ENCODE results near the gene NIPAL4.

NIPAL4 gene

GRCh38 chr5:157520911-157521703 is 61.1 kb downstream of the NIPAL4 start:
- no peak for TF ChIP-seq ZNF501 (tag by site-specific recombination; IDR thresholded peaks at IDR 0.05)
- TF ChIP-seq ZNF658 (tag by site-specific recombination; IDR thresholded peaks at IDR 0.05), result no peak
- no peak for TF ChIP-seq ZNF785 (tag by site-specific recombination; IDR thresholded peaks at IDR 0.05)
- TF ChIP-seq PRDM1 (tag by site-specific recombination; IDR thresholded peaks at IDR 0.05), result no peak
- TF ChIP-seq ZNF112 (tag by site-specific recombination; IDR thresholded peaks at IDR 0.05), result no peak
- TF ChIP-seq INSM2 (tag by site-specific recombination; IDR thresholded peaks at IDR 0.05), result no peak
- TF ChIP-seq ZNF629 (tag by site-specific recombination; IDR thresholded peaks at IDR 0.05), result no peak
- TF ChIP-seq ZNF701 (tag by site-specific recombination; IDR thresholded peaks at IDR 0.05), result no peak
- TF ChIP-seq, protein P1, sequence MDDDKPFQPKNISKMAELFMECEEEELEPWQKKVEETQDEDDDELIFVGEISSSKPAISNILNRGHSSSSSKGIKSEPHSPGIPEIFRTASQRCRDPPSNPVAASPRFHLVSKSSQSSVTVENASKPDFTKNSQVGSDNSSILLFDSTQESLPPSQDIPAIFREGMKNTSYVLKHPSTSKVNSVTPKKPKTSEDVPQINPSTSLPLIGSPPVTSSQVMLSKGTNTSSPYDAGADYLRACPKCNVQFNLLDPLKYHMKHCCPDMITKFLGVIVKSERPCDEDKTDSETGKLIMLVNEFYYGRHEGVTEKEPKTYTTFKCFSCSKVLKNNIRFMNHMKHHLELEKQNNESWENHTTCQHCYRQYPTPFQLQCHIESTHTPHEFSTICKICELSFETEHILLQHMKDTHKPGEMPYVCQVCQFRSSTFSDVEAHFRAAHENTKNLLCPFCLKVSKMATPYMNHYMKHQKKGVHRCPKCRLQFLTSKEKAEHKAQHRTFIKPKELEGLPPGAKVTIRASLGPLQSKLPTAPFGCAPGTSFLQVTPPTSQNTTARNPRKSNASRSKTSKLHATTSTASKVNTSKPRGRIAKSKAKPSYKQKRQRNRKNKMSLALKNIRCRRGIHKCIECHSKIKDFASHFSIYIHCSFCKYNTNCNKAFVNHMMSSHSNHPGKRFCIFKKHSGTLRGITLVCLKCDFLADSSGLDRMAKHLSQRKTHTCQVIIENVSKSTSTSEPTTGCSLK (tag by site-specific recombination; IDR thresholded peaks at IDR 0.05), result no peak
- TF ChIP-seq ZNF214 (tag by site-specific recombination; IDR thresholded peaks at IDR 0.05; ENCODE audit: borderline replicate concordance), result no peak
- no peak for TF ChIP-seq ZNF660 (tag by site-specific recombination; IDR thresholded peaks at IDR 0.05)
- TF ChIP-seq ZNF211 (tag by site-specific recombination; IDR thresholded peaks at IDR 0.05; ENCODE audit: low read depth), result no peak
- TF ChIP-seq ZNF549 (tag by site-specific recombination; IDR thresholded peaks at IDR 0.05), result no peak
- TF ChIP-seq, protein P2, sequence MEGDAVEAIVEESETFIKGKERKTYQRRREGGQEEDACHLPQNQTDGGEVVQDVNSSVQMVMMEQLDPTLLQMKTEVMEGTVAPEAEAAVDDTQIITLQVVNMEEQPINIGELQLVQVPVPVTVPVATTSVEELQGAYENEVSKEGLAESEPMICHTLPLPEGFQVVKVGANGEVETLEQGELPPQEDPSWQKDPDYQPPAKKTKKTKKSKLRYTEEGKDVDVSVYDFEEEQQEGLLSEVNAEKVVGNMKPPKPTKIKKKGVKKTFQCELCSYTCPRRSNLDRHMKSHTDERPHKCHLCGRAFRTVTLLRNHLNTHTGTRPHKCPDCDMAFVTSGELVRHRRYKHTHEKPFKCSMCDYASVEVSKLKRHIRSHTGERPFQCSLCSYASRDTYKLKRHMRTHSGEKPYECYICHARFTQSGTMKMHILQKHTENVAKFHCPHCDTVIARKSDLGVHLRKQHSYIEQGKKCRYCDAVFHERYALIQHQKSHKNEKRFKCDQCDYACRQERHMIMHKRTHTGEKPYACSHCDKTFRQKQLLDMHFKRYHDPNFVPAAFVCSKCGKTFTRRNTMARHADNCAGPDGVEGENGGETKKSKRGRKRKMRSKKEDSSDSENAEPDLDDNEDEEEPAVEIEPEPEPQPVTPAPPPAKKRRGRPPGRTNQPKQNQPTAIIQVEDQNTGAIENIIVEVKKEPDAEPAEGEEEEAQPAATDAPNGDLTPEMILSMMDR (tag by site-specific recombination; IDR thresholded peaks at IDR 0.05), result no peak
- TF ChIP-seq, protein P3, sequence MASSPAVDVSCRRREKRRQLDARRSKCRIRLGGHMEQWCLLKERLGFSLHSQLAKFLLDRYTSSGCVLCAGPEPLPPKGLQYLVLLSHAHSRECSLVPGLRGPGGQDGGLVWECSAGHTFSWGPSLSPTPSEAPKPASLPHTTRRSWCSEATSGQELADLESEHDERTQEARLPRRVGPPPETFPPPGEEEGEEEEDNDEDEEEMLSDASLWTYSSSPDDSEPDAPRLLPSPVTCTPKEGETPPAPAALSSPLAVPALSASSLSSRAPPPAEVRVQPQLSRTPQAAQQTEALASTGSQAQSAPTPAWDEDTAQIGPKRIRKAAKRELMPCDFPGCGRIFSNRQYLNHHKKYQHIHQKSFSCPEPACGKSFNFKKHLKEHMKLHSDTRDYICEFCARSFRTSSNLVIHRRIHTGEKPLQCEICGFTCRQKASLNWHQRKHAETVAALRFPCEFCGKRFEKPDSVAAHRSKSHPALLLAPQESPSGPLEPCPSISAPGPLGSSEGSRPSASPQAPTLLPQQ (tag by site-specific recombination; IDR thresholded peaks at IDR 0.05), result no peak
- Histone ChIP-seq H3K27ac (ENCODE audit: extremely low read depth, low read depth, low read length) (no peak overlapping the region), H3K36me3 (ENCODE audit: control insufficient read depth in 2 of 2, insufficient read depth in 1 of 2, low read length in 2 of 2) (no peaks in the 10 kb centered on the region), H3K4me1 (ENCODE audit: control insufficient read depth, insufficient read depth, low read length) (no peaks in the 10 kb centered on the region), H3K9me3 (ENCODE audit: control insufficient read depth, insufficient read depth, low read depth, low read length) (no peaks in the 10 kb centered on the region), H3K4me3 (ENCODE audit: low read depth, low read length) (no peak overlapping the region)
- CTCF ChIA-PET, result interaction anchor here (0.6 kb wide), 2 partner anchors 198 to 446 kb away, joined by 3 to 4 read pairs; no protein-coding TSS in a partner anchor
- POLR2A ChIA-PET, result no interaction called here

DNA sequence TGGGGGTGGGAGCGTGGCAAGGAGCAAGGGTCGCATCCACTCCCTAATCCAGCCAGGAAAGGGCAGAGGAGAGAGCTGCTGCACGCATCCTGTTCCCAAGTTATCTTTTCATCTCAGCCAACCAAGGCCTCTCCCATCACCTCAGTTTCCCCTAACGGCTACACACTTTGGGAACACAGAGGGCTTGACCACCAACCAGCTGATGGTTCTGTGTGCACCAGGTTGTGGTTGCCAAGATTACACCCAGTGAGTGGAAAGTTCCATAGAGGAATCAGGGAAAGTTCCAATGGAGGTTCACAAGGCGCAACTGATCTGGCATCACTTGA is 61.7 kb downstream of the NIPAL4 start:
- no peaks in the 10 kb centered on the region for H3K4me1 ChIP-seq (ENCODE audit: control insufficient read depth, insufficient read depth, low read length)
- no peak overlapping the region for H3K4me3 ChIP-seq (ENCODE audit: low read depth, low read length)
- ChIA-PET CTCF (interaction anchor here (0.6 kb wide), 1 partner anchor 447 kb away, joined by 3 read pairs; no protein-coding TSS in a partner anchor), POLR2A (no interaction called here)
- no peak overlapping the region for H3K27ac ChIP-seq (ENCODE audit: extremely low read depth, low read depth, low read length)
- no peaks in the 10 kb centered on the region for H3K9me3 ChIP-seq (ENCODE audit: control insufficient read depth, insufficient read depth, low read depth, low read length)
- H3K36me3 ChIP-seq (ENCODE audit: control insufficient read depth in 2 of 2, insufficient read depth in 1 of 2, low read length in 2 of 2), result no peaks in the 10 kb centered on the region
- TF ChIP-seq YY2 (tag by site-specific recombination; IDR thresholded peaks at IDR 0.05) (no peak), ZNF423 (tag by site-specific recombination; IDR thresholded peaks at IDR 0.05) (no peak), ZNF580 (tag by site-specific recombination; IDR thresholded peaks at IDR 0.05) (no peak), ZNF48 (tag by site-specific recombination; IDR thresholded peaks at IDR 0.05) (no peak)
- TF ChIP-seq, protein P4, sequence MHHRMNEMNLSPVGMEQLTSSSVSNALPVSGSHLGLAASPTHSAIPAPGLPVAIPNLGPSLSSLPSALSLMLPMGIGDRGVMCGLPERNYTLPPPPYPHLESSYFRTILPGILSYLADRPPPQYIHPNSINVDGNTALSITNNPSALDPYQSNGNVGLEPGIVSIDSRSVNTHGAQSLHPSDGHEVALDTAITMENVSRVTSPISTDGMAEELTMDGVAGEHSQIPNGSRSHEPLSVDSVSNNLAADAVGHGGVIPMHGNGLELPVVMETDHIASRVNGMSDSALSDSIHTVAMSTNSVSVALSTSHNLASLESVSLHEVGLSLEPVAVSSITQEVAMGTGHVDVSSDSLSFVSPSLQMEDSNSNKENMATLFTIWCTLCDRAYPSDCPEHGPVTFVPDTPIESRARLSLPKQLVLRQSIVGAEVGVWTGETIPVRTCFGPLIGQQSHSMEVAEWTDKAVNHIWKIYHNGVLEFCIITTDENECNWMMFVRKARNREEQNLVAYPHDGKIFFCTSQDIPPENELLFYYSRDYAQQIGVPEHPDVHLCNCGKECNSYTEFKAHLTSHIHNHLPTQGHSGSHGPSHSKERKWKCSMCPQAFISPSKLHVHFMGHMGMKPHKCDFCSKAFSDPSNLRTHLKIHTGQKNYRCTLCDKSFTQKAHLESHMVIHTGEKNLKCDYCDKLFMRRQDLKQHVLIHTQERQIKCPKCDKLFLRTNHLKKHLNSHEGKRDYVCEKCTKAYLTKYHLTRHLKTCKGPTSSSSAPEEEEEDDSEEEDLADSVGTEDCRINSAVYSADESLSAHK (tag by site-specific recombination; IDR thresholded peaks at IDR 0.05), result no peak
- TF ChIP-seq, protein P5, sequence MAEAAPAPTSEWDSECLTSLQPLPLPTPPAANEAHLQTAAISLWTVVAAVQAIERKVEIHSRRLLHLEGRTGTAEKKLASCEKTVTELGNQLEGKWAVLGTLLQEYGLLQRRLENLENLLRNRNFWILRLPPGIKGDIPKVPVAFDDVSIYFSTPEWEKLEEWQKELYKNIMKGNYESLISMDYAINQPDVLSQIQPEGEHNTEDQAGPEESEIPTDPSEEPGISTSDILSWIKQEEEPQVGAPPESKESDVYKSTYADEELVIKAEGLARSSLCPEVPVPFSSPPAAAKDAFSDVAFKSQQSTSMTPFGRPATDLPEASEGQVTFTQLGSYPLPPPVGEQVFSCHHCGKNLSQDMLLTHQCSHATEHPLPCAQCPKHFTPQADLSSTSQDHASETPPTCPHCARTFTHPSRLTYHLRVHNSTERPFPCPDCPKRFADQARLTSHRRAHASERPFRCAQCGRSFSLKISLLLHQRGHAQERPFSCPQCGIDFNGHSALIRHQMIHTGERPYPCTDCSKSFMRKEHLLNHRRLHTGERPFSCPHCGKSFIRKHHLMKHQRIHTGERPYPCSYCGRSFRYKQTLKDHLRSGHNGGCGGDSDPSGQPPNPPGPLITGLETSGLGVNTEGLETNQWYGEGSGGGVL (tag by site-specific recombination; IDR thresholded peaks at IDR 0.05), result no peak
